ENCODE measurements around the gene CCSER2. TPM values are rescaled to one million over a fixed set of nuclear protein-coding genes. Genes with fewer than 3 reads are reported as not detected.

The CCSER2 gene
- polyA plus RNA-seq, 2 of the 4 experiments (the other 2 are of a cell fraction), result 9.2 to 28.2 TPM

DNA sequence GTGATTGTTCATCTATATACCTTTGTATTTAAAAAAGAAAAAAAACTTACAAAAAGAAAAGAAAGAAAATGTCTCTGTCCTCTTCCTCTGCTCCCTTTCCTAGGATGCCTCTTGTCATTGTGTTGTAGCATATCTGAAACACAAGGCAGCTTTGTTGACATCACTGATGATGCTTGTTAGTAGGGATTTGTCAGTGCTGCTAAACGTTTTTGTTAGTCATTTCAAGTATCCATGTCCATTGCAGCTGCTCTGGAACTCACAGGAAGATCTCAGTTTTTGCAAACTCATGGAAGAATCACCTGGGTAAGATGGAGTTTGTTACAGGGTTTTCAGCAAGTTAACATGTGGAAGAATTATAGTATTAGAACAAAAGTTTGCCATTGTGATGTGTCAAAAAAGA is 123.6 kb downstream of the CCSER2 start:
- TF ChIP-seq RAD21 (conservative IDR thresholded peaks at IDR 0.05 in 1 of 2, IDR thresholded peaks at IDR 0.05 in 1 of 2), result no peak
- no peak for TF ChIP-seq POLR2A (IDR thresholded peaks at IDR 0.05; ENCODE audit: low read length)
- TF ChIP-seq HOXB5 (CRISPR knock-in tag; IDR thresholded peaks at IDR 0.05), result no peak
- TF ChIP-seq RFX5 (IDR thresholded peaks at IDR 0.05), result no peak
- TF ChIP-seq EHMT2 (IDR thresholded peaks at IDR 0.05; ENCODE audit: low read depth), result no peak
- TF ChIP-seq ZSCAN20 (CRISPR knock-in tag; IDR thresholded peaks at IDR 0.05), result no peak
- TF ChIP-seq FOXS1 (CRISPR knock-in tag; IDR thresholded peaks at IDR 0.05), result no peak
- TF ChIP-seq PHF8 (IDR thresholded peaks at IDR 0.05; ENCODE audit: borderline replicate concordance, low read depth), result no peak
- TF ChIP-seq RNF2 (IDR thresholded peaks at IDR 0.05; ENCODE audit: borderline replicate concordance, low read depth), result no peak
- TF ChIP-seq SMC3 (IDR thresholded peaks at IDR 0.05), result no peak
- TF ChIP-seq SREBF2 (IDR thresholded peaks at IDR 0.05), result no peak
- TF ChIP-seq MAFK (IDR thresholded peaks at IDR 0.05; ENCODE audit: partially characterized antibody), result no peak
- TF ChIP-seq, protein P1, sequence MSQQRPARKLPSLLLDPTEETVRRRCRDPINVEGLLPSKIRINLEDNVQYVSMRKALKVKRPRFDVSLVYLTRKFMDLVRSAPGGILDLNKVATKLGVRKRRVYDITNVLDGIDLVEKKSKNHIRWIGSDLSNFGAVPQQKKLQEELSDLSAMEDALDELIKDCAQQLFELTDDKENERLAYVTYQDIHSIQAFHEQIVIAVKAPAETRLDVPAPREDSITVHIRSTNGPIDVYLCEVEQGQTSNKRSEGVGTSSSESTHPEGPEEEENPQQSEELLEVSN (IDR thresholded peaks at IDR 0.05; ENCODE audit: borderline replicate concordance, low read depth), result no peak
- TF ChIP-seq ESRRA (IDR thresholded peaks at IDR 0.05; ENCODE audit: borderline replicate concordance, low read length), result no peak
- TF ChIP-seq, protein P2, sequence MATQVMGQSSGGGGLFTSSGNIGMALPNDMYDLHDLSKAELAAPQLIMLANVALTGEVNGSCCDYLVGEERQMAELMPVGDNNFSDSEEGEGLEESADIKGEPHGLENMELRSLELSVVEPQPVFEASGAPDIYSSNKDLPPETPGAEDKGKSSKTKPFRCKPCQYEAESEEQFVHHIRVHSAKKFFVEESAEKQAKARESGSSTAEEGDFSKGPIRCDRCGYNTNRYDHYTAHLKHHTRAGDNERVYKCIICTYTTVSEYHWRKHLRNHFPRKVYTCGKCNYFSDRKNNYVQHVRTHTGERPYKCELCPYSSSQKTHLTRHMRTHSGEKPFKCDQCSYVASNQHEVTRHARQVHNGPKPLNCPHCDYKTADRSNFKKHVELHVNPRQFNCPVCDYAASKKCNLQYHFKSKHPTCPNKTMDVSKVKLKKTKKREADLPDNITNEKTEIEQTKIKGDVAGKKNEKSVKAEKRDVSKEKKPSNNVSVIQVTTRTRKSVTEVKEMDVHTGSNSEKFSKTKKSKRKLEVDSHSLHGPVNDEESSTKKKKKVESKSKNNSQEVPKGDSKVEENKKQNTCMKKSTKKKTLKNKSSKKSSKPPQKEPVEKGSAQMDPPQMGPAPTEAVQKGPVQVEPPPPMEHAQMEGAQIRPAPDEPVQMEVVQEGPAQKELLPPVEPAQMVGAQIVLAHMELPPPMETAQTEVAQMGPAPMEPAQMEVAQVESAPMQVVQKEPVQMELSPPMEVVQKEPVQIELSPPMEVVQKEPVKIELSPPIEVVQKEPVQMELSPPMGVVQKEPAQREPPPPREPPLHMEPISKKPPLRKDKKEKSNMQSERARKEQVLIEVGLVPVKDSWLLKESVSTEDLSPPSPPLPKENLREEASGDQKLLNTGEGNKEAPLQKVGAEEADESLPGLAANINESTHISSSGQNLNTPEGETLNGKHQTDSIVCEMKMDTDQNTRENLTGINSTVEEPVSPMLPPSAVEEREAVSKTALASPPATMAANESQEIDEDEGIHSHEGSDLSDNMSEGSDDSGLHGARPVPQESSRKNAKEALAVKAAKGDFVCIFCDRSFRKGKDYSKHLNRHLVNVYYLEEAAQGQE (IDR thresholded peaks at IDR 0.05), result no peak
- TF ChIP-seq CHD4 (IDR thresholded peaks at IDR 0.05; ENCODE audit: borderline replicate concordance), result no peak
- no peak overlapping the region for H3K27ac ChIP-seq
- no peak overlapping the region for H3K4me2 ChIP-seq
- ChIA-PET CTCF (interaction anchor here (0.6 kb wide), 1 partner anchor 14 kb away, joined by 3 read pairs; no protein-coding TSS in a partner anchor), POLR2A (no interaction called here)
- WGBS (ENCODE audit: missing lambda C conversion rate), result 0% methylated on average over 1 of the region's 1 CpG
- H3K4me1 ChIP-seq, result no peaks in the 10 kb centered on the region
- H3K4me3 ChIP-seq, result no peak overlapping the region
- peak in 1 of 2 experiments; percentile 18 for DNase-seq (ENCODE audit: low read depth in 1 of 2, low spot score in 1 of 2)
- FAIRE-seq, result no peak
- ATAC-seq, result no peak
- no peaks in the 10 kb centered on the region for H3K9me3 ChIP-seq

DNA sequence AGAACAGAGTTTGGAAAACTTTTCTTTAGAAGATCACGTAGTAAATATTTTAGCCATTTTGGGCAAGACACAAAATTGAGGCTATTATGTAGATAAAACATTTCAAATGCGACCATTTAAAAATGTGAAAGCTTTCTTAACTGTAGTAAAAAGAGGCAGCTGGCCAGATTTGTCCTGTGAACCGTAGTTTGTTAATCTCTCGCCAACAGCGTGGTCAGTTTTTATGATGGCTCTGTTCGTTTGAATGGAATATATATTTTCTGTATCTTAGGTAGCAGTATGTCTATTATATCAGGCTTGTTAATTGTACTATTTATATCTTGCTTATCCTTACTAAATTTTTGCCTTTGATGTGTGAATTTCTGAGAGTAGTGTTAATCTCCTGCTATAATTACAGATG is 124.9 kb downstream of the CCSER2 start:
- no peak for DNase-seq (ENCODE audit: low read depth in 1 of 2, low spot score in 1 of 2)
- no peak overlapping the region for H3K27ac ChIP-seq
- CTCF ChIA-PET, result no interaction called here
- 95% methylated on average over 6 of the region's 6 CpGs for WGBS (ENCODE audit: missing lambda C conversion rate)
- POLR2A ChIA-PET, result no interaction called here
- ATAC-seq, result no peak
- FAIRE-seq, result no peak
- H3K4me3 ChIP-seq, result no peak overlapping the region
- no peaks in the 10 kb centered on the region for H3K4me1 ChIP-seq
- H3K9me3 ChIP-seq, result no peaks in the 10 kb centered on the region
- H3K4me2 ChIP-seq, result no peak overlapping the region
- no peak for TF ChIP-seq MYC (IDR thresholded peaks at IDR 0.05; ENCODE audit: borderline replicate concordance, low read length)
- TF ChIP-seq HOXA7 (CRISPR knock-in tag; IDR thresholded peaks at IDR 0.05), result no peak
- no peak for TF ChIP-seq NPAS2 (CRISPR knock-in tag; IDR thresholded peaks at IDR 0.05; ENCODE audit: borderline replicate concordance)
- no peak for TF ChIP-seq RFX5 (IDR thresholded peaks at IDR 0.05)
- TF ChIP-seq, protein P3, sequence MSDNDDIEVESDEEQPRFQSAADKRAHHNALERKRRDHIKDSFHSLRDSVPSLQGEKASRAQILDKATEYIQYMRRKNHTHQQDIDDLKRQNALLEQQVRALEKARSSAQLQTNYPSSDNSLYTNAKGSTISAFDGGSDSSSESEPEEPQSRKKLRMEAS (IDR thresholded peaks at IDR 0.05), result no peak
- no peak for TF ChIP-seq CHD4 (IDR thresholded peaks at IDR 0.05; ENCODE audit: borderline replicate concordance)
- TF ChIP-seq RNF2 (IDR thresholded peaks at IDR 0.05; ENCODE audit: borderline replicate concordance, low read depth), result no peak
- TF ChIP-seq CEBPB (IDR thresholded peaks at IDR 0.05), result no peak
- no peak for TF ChIP-seq HOXB13 (CRISPR knock-in tag; IDR thresholded peaks at IDR 0.05; ENCODE audit: low read depth)
- no peak for TF ChIP-seq EHF (CRISPR knock-in tag; IDR thresholded peaks at IDR 0.05)
- TF ChIP-seq, protein P4, sequence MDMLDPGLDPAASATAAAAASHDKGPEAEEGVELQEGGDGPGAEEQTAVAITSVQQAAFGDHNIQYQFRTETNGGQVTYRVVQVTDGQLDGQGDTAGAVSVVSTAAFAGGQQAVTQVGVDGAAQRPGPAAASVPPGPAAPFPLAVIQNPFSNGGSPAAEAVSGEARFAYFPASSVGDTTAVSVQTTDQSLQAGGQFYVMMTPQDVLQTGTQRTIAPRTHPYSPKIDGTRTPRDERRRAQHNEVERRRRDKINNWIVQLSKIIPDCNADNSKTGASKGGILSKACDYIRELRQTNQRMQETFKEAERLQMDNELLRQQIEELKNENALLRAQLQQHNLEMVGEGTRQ (IDR thresholded peaks at IDR 0.05), result no peak

Measured in A549 (cell line).